A549 (cell line): ENCODE measurements around the gene FAM3A. TPM values are rescaled to one million over a fixed set of nuclear protein-coding genes. Genes with fewer than 3 reads are reported as not detected.

Experiments used
- ATAC-seq, 2 experiments: fragments of 200-7000 bp in 1 of 2; fragments of >200 bp in 1 of 2; cut with Nextera tagmentation in 1 of 2; cut with Tn5 transposase in 1 of 2; 3 replicates each; pipeline versions ENCODE4 v1.8.0 to v1.9.1; 2018 to 2020; ENCODE audit warnings: mild to moderate bottlenecking in 1 of 2, moderate library complexity in 1 of 2
- CTCF ChIA-PET: fragments of 300-600 bp; sonication (Branson Sonifier 250); formaldehyde crosslinking; extraction: SDS; loops from one replicate; lab custom pipeline; 2021; ENCODE audit warnings: antibody characterized with exemption, inconsistent platforms; lab: Yijun Ruan, JAX
- POLR2A ChIA-PET: fragments of 350-600 bp; formaldehyde crosslinking; extraction: SDS; loops from one replicate; lab custom pipeline; 2021; ENCODE audit warnings: antibody characterized with exemption, inconsistent platforms; lab: Yijun Ruan, JAX
- DNase-seq, 2 experiments: peaks; one replicate each; pipeline versions ENCODE4 v3.0.0 to v3.0.0-alpha.2; 2011 to 2016; ENCODE audit warnings: low read depth in 1 of 2, low spot score in 1 of 2
- FAIRE-seq: peaks from 2 replicates; lab custom pipeline; 2011; peaks lifted over from hg19 to GRCh38; lab: Jason Lieb, UNC
- H3K27ac ChIP-seq, 2 experiments: fragments of >200 bp; sonication (Bioruptor Twin); formaldehyde crosslinking; 3 replicates each; pipeline ENCODE4 v1.5.1; 2016 to 2017
- H3K4me1 ChIP-seq: fragments of >200 bp; sonication (Bioruptor Twin); formaldehyde crosslinking; 3 replicates; pipeline ENCODE4 v1.6.1; 2016
- H3K4me2 ChIP-seq: fragments of >200 bp; sonication (Bioruptor Twin); formaldehyde crosslinking; 3 replicates; pipeline ENCODE4 v1.6.1; 2016
- H3K4me3 ChIP-seq: fragments of >200 bp; sonication (Bioruptor Twin); formaldehyde crosslinking; 3 replicates; pipeline ENCODE4 v1.5.1; 2016
- H3K9me3 ChIP-seq: fragments of >200 bp; sonication (Bioruptor Twin); formaldehyde crosslinking; 3 replicates; pipeline ENCODE4 v1.6.1; 2016
- CBX8 ChIP-seq: fragments of 200-600 bp; sonication (generic); IDR thresholded peaks from 2 replicates; pipeline ENCODE4 v1.6.1; 2016
- CHD2 ChIP-seq: fragments of 150-350 bp; IDR thresholded peaks from 2 replicates; pipeline ENCODE4 v1.6.1; 2014; ENCODE audit warnings: low read length; ENCODE audit not compliant: partially characterized antibody
- EHF ChIP-seq: fragments of 250-450 bp; sonication (Bioruptor Pico); IDR thresholded peaks from 2 replicates; pipeline ENCODE4 v1.5.0; 2020; ENCODE audit warnings: mild to moderate bottlenecking
- FOSB ChIP-seq: fragments of 250-450 bp; sonication (Bioruptor Pico); IDR thresholded peaks from 2 replicates; pipeline ENCODE4 v1.5.0; 2020; ENCODE audit warnings: mild to moderate bottlenecking, moderate library complexity
- GATA3 ChIP-seq: IDR thresholded peaks from 2 replicates; pipeline ENCODE4 v1.6.1; 2012; ENCODE audit warnings: borderline replicate concordance
- HDAC2 ChIP-seq: fragments of 200-600 bp; sonication (generic); IDR thresholded peaks from 2 replicates; pipeline ENCODE4 v1.6.1; 2016
- HEYL ChIP-seq: fragments of 250-450 bp; sonication (Bioruptor Pico); IDR thresholded peaks from 2 replicates; pipeline ENCODE4 v1.8.0; 2021; ENCODE audit warnings: mild to moderate bottlenecking, moderate library complexity
- HMGXB4 ChIP-seq: fragments of 250-450 bp; sonication (Bioruptor Pico); IDR thresholded peaks from 2 replicates; pipeline ENCODE4 v1.5.0; 2021; ENCODE audit warnings: mild to moderate bottlenecking, moderate library complexity, borderline replicate concordance
- HOXA7 ChIP-seq: fragments of 250-450 bp; sonication (Bioruptor Pico); IDR thresholded peaks from 2 replicates; pipeline ENCODE4 v1.5.0; 2020; ENCODE audit warnings: mild to moderate bottlenecking, moderate library complexity
- HOXB13 ChIP-seq: fragments of 250-450 bp; sonication (Bioruptor Pico); IDR thresholded peaks from 2 replicates; pipeline ENCODE4 v1.5.0; 2020; ENCODE audit warnings: low read depth, mild to moderate bottlenecking, moderate library complexity
- KDM5A ChIP-seq: fragments of 200-600 bp; sonication (generic); IDR thresholded peaks from 2 replicates; pipeline ENCODE4 v1.6.1; 2016; ENCODE audit warnings: antibody characterized with exemption, mild to moderate bottlenecking
- NFE2L2 ChIP-seq: fragments of 150-350 bp; conservative IDR thresholded peaks from 2 replicates; pipeline ENCODE4 v1.6.1; 2014; ENCODE audit warnings: low read length
- NPAS2 ChIP-seq: fragments of 250-450 bp; sonication (Bioruptor Pico); IDR thresholded peaks from 2 replicates; pipeline ENCODE4 v1.8.0; 2022; ENCODE audit warnings: mild to moderate bottlenecking, moderate library complexity, borderline replicate concordance
- PHF8 ChIP-seq: fragments of 200-600 bp; sonication (generic); IDR thresholded peaks from 2 replicates; pipeline ENCODE4 v1.6.1; 2016; ENCODE audit warnings: low read depth, mild to moderate bottlenecking, antibody characterized with exemption, moderate library complexity, borderline replicate concordance
- POLR2A ChIP-seq: IDR thresholded peaks from 2 replicates; pipeline ENCODE4 v1.6.1; 2012; ENCODE audit warnings: mild to moderate bottlenecking, low read length
- RAD21 ChIP-seq, 2 experiments: fragments of >200 bp in 1 of 2; sonication (Bioruptor Twin) in 1 of 2; formaldehyde crosslinking in 1 of 2; IDR thresholded peaks in 1 of 2; conservative IDR thresholded peaks in 1 of 2; 2 replicates in 1 of 2; 3 replicates in 1 of 2; pipeline ENCODE4 v1.6.1; 2012 to 2018; ENCODE audit warnings: inconsistent platforms in 1 of 2
- RFX5 ChIP-seq: fragments of 450-650 bp; IDR thresholded peaks from 2 replicates; pipeline ENCODE4 v1.7.1; 2014; ENCODE audit warnings: antibody characterized with exemption, mild to moderate bottlenecking, moderate library complexity
- SREBF2 ChIP-seq: fragments of 450-650 bp; IDR thresholded peaks from 2 replicates; pipeline ENCODE4 v1.6.1; 2014; ENCODE audit warnings: mild to moderate bottlenecking, moderate library complexity
- TFCP2L1 ChIP-seq: fragments of 250-450 bp; sonication (Bioruptor Pico); IDR thresholded peaks from 2 replicates; pipeline ENCODE4 v1.5.0; 2021; ENCODE audit warnings: mild to moderate bottlenecking
- USF2 ChIP-seq: fragments of 450-650 bp; IDR thresholded peaks from 2 replicates; pipeline ENCODE4 v1.6.1; 2014; ENCODE audit warnings: antibody characterized with exemption
- ZC3H11A ChIP-seq: fragments of 450-650 bp; IDR thresholded peaks from 2 replicates; pipeline ENCODE4 v1.6.1; 2014; ENCODE audit warnings: antibody characterized with exemption, mild to moderate bottlenecking
- WGBS: methylation state at CpG from one replicate; pipeline ENCODE4 v1.1.6; 2017; ENCODE audit errors: missing lambda C conversion rate; 5-methylcytosine and 5-hydroxymethylcytosine counted together
- polyA plus RNA-seq, 4 experiments: library from polyadenylated mRNA; depleted of rRNA in 3 of 4; stranded (reverse); fragments of >200 nt; fragmentation: RNase III in 1 of 4; extraction: RNeasy Plus Mini Kit Qiagen cat#74134 plus additional on column Dnase treatment in 1 of 4; gene quantifications; 2 replicates in 3 of 4; 3 replicates in 1 of 4; pipeline ENCODE4 v1.2.3, GENCODE V29; 2011 to 2017
- TF ChIP-seq, protein P1 (sequence below): fragments of >200 bp; sonication (Bioruptor Twin); formaldehyde crosslinking; IDR thresholded peaks from 3 replicates; pipeline ENCODE4 v1.5.1; 2016
- TF ChIP-seq, protein P2 (sequence below): fragments of >200 bp; sonication (Bioruptor Twin); formaldehyde crosslinking; IDR thresholded peaks from 2 replicates; pipeline ENCODE4 v1.6.1; 2016
- TF ChIP-seq, protein P3 (sequence below): IDR thresholded peaks from 2 replicates; pipeline ENCODE4 v1.6.1; 2012; ENCODE audit warnings: low read depth, borderline replicate concordance

Gene FAM3A
- polyA plus RNA-seq, 2 of the 4 experiments (the other 2 are of a cell fraction), result 21.7 to 36.7 TPM

- FAIRE-seq, result no peak
- H3K27ac ChIP-seq, result no peak overlapping the region
- H3K4me3 ChIP-seq, result no peak overlapping the region
- no peak for ATAC-seq
- TF ChIP-seq HMGXB4 (CRISPR knock-in tag), result no peak
- TF ChIP-seq GATA3, result no peak
- TF ChIP-seq RAD21 (conservative IDR thresholded peaks at IDR 0.05 in 1 of 2, IDR thresholded peaks at IDR 0.05 in 1 of 2), result no peak
- TF ChIP-seq, protein P1, sequence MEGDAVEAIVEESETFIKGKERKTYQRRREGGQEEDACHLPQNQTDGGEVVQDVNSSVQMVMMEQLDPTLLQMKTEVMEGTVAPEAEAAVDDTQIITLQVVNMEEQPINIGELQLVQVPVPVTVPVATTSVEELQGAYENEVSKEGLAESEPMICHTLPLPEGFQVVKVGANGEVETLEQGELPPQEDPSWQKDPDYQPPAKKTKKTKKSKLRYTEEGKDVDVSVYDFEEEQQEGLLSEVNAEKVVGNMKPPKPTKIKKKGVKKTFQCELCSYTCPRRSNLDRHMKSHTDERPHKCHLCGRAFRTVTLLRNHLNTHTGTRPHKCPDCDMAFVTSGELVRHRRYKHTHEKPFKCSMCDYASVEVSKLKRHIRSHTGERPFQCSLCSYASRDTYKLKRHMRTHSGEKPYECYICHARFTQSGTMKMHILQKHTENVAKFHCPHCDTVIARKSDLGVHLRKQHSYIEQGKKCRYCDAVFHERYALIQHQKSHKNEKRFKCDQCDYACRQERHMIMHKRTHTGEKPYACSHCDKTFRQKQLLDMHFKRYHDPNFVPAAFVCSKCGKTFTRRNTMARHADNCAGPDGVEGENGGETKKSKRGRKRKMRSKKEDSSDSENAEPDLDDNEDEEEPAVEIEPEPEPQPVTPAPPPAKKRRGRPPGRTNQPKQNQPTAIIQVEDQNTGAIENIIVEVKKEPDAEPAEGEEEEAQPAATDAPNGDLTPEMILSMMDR, result no peak
- TF ChIP-seq CHD2, result no peak
- TF ChIP-seq, protein P2, sequence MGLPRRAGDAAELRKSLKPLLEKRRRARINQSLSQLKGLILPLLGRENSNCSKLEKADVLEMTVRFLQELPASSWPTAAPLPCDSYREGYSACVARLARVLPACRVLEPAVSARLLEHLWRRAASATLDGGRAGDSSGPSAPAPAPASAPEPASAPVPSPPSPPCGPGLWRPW, result no peak
- no peak for TF ChIP-seq CBX8
- TF ChIP-seq NFE2L2, result no peak
- TF ChIP-seq POLR2A, result no peak
- no peak for TF ChIP-seq FOSB (CRISPR knock-in tag)
- no peak for TF ChIP-seq HOXA7 (CRISPR knock-in tag)
- TF ChIP-seq USF2, result no peak
- no peak for TF ChIP-seq HEYL (CRISPR knock-in tag)
- no peak for TF ChIP-seq SREBF2
- TF ChIP-seq HOXB13 (CRISPR knock-in tag), result no peak
- no peaks in the 10 kb centered on the region for H3K9me3 ChIP-seq
- H3K4me1 ChIP-seq, result peaks cover 10% of the 10 kb centered on the region; the same call in 2 of the 3 replicates
- H3K4me2 ChIP-seq, result no peak overlapping the region
- no peak for DNase-seq
- WGBS, result 100% methylated on average over 2 of the region's 2 CpGs
- ChIA-PET CTCF (interaction anchor here (0.8 kb wide), 1 partner anchor 140 kb away, joined by 3 read pairs; no protein-coding TSS in a partner anchor), POLR2A (interaction anchor here (0.6 kb wide), 1 partner anchor 23 kb away, joined by 4 read pairs; the partner anchor contains the start of gene SLC10A3)
These were observed 2.3 kb downstream of the FAM3A start for GRCh38 chrX:154513716-154514115.

DNA sequence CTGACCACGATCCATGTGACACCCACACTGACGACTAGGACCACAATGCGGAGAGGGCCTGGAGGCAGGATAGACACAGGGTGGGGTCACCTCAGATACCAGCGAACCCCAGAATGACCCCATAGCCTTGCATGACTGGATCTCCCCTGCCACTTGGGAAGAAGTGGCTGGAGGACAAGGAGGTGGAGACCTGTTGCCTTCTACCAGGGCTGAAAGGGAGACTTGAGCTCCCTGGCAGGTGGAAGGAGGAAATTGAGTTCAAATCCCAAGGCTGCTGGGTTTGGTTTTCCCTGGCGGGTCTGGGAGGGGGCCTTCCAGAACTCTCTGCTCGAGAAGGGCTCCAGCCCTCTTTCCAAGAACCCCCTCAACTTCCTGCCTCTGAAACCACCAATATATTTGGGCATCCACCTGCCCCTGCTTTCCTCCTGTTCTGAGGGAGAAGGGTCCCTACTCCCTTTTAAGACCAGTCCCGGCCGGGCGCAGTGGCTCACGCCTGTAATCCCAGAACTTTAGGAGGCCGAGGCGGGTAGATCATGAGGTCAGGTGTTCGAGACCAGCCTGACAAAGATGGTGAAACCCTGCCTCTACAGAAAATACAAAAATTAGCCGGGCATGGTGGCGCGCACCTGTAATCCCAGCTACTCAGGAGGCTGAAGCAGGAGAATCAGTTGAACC, 3.0 kb downstream of the FAM3A start:
- no peak for FAIRE-seq

GRCh38 chrX:154511761-154512160, 4.3 kb downstream of the FAM3A start:
- CTCF ChIA-PET, result no interaction called here
- no peak for DNase-seq
- WGBS, result 95% methylated on average over 12 of the region's 12 CpGs
- TF ChIP-seq, protein P3, sequence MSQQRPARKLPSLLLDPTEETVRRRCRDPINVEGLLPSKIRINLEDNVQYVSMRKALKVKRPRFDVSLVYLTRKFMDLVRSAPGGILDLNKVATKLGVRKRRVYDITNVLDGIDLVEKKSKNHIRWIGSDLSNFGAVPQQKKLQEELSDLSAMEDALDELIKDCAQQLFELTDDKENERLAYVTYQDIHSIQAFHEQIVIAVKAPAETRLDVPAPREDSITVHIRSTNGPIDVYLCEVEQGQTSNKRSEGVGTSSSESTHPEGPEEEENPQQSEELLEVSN, result no peak
- no peak for TF ChIP-seq HMGXB4 (CRISPR knock-in tag)
- no peak for TF ChIP-seq HDAC2
- no peak for TF ChIP-seq TFCP2L1 (CRISPR knock-in tag)
- TF ChIP-seq ZC3H11A, result no peak
- no peak for TF ChIP-seq SREBF2
- TF ChIP-seq NPAS2 (CRISPR knock-in tag), result no peak
- TF ChIP-seq, all 56 proteins: peak for 0
- POLR2A ChIA-PET, result no interaction called here
- no peak for ATAC-seq
- Histone ChIP-seq H3K4me1 (peaks cover 7% of the 10 kb centered on the region; the same call in 2 of the 3 replicates), H3K9me3 (no peaks in the 10 kb centered on the region), H3K27ac (no peak overlapping the region), H3K4me3 (no peak overlapping the region), H3K4me2 (no peak overlapping the region)
- no peak for FAIRE-seq

More for the DNA sequence above, 3.0 kb downstream of the FAM3A start:
- Histone ChIP-seq H3K9me3 (no peaks in the 10 kb centered on the region), H3K4me3 (no peak overlapping the region), H3K4me2 (no peak overlapping the region), H3K4me1 (peaks cover 10% of the 10 kb centered on the region; the same call in 2 of the 3 replicates), H3K27ac (no peak overlapping the region)
- 92% methylated on average over 15 of the region's 16 CpGs for WGBS
- DNase-seq (no peak), ATAC-seq (no peak)
- CTCF ChIA-PET, result interaction anchor here (0.8 kb wide), 1 partner anchor 140 kb away, joined by 3 read pairs; no protein-coding TSS in a partner anchor
- POLR2A ChIA-PET, result interaction anchor here (0.6 kb wide), 1 partner anchor 22 kb away, joined by 4 read pairs; the partner anchor contains the start of gene SLC10A3
- no peak for TF ChIP-seq RFX5
- no peak for TF ChIP-seq PHF8
- TF ChIP-seq ZC3H11A, result no peak
- TF ChIP-seq, protein P2, result no peak
- TF ChIP-seq KDM5A, result no peak
- no peak for TF ChIP-seq EHF (CRISPR knock-in tag)
